ENCODE results near the gene UFD1.

UFD1 gene

GRCh38 chr22:19419086-19419463 is 59.9 kb downstream of the UFD1 start:
- FAIRE-seq, result no peak

GRCh38 chr22:19412923-19413322 is 66.1 kb downstream of the UFD1 start:
- FAIRE-seq, result no peak

- FAIRE-seq, result no peak
These were observed 66.5 kb downstream of the UFD1 start for GRCh38 chr22:19412478-19412877.

GRCh38 chr22:19411690-19412045 is 67.3 kb downstream of the UFD1 start:
- FAIRE-seq, result no peak

GRCh38 chr22:19410941-19411689 is 67.9 kb downstream of the UFD1 start:
- FAIRE-seq, result no peak

- no peak for FAIRE-seq
These were observed 71.1 kb downstream of the UFD1 start for GRCh38 chr22:19407649-19408606.

- FAIRE-seq, result no peak
These were observed 72.1 kb downstream of the UFD1 start for GRCh38 chr22:19406846-19407245.

GRCh38 chr22:19406281-19406811 is 72.6 kb downstream of the UFD1 start:
- FAIRE-seq, result no peak

- FAIRE-seq, result no peak
These were observed 73.3 kb downstream of the UFD1 start for GRCh38 chr22:19405652-19406051.

- FAIRE-seq, result no peak
These were observed 73.9 kb downstream of the UFD1 start for GRCh38 chr22:19405133-19405532.

- FAIRE-seq, result no peak
These were observed 74.3 kb downstream of the UFD1 start for GRCh38 chr22:19404676-19405075.

GRCh38 chr22:19402642-19403191 is 76.3 kb downstream of the UFD1 start:
- FAIRE-seq, result no peak

- FAIRE-seq, result no peak
These were observed 77.5 kb downstream of the UFD1 start for GRCh38 chr22:19401483-19401882.

- no peak for FAIRE-seq
These were observed 78.1 kb downstream of the UFD1 start for GRCh38 chr22:19400881-19401280.

Data from islet of Langerhans (tissue), 1 donor.